K562 (cell line): ENCODE data around the gene RGL2. TPM values are rescaled to one million over a fixed set of nuclear protein-coding genes. Genes with fewer than 3 reads are reported as not detected.

Experiments used
- ELF4 ChIP-seq: fragments of 450-650 bp; formaldehyde crosslinking; IDR thresholded peaks from 2 replicates; pipeline ENCODE4 v1.4.0; 2022; ENCODE audit warnings: missing genetic modification characterization
- ELK1 ChIP-seq: sonication (generic); formaldehyde crosslinking; IDR thresholded peaks from 2 replicates; pipeline ENCODE4 v1.8.1; 2022; ENCODE audit warnings: missing genetic modification reagents
- ETV1 ChIP-seq: fragments of 450-650 bp; conservative IDR thresholded peaks from 2 replicates; pipeline ENCODE4 v1.6.1; 2016; ENCODE audit warnings: missing genetic modification characterization, control low read depth, low read depth, missing compliant biosample characterization
- FOXJ2 ChIP-seq: fragments of 200-800 bp; sonication (Bioruptor generic); IDR thresholded peaks from 2 replicates; pipeline ENCODE4 v1.6.1; 2016; ENCODE audit warnings: missing genetic modification characterization, missing compliant biosample characterization
- KDM1A ChIP-seq, 2 experiments: fragments of 450-650 bp; IDR thresholded peaks; 2 replicates each; pipeline ENCODE4 v1.6.1; 2016; ENCODE audit warnings: mild to moderate bottlenecking in 2 of 2
- MGA ChIP-seq: fragments of 450-650 bp; IDR thresholded peaks from 2 replicates; pipeline ENCODE4 v1.6.1; 2016; ENCODE audit warnings: mild to moderate bottlenecking, moderate library complexity
- MTA2 ChIP-seq: fragments of 450-650 bp; IDR thresholded peaks from 2 replicates; pipeline ENCODE4 v1.6.1; 2016; ENCODE audit warnings: low read depth
- NEUROD1 ChIP-seq: fragments of 150-350 bp; IDR thresholded peaks from 2 replicates; pipeline ENCODE4 v1.6.1; 2014; ENCODE audit warnings: borderline replicate concordance, low read length, low read depth; ENCODE audit not compliant: partially characterized antibody
- polyA plus RNA-seq, 8 experiments: library from polyadenylated mRNA; depleted of rRNA in 4 of 8; stranded (reverse) in 5 of 8; unstranded in 3 of 8; fragments of >200 nt; fragmentation: Nextera tagmentation in 2 of 8; fragmentation: Illumina TruSeq in 1 of 8; extraction: Ambion mirVana in 2 of 8; extraction: Trizol in 1 of 8; gene quantifications; 2 replicates each; pipeline versions ENCODE4 v1.2.1 to v1.2.3, GENCODE V29; 2011 to 2014; ENCODE audit warnings: inconsistent platforms in 1 of 8, missing spikeins in 1 of 8
- total RNA-seq, 7 experiments: library from RNA; depleted of rRNA in 6 of 7; stranded (reverse); fragments of >200 nt in 6 of 7; fragmentation: Illumina TruSeq in 2 of 7; extraction: Trizol in 2 of 7; gene quantifications; 2 replicates each; pipeline versions ENCODE4 v1.2.1 to v1.2.3, GENCODE V29; 2011 to 2021; ENCODE audit warnings: low replicate concordance in 1 of 7
- TF ChIP-seq, protein P1 (sequence below): fragments of 250-450 bp; sonication (Bioruptor Pico); IDR thresholded peaks from 2 replicates; pipeline ENCODE4 v1.4.0; 2020; ENCODE audit warnings: borderline replicate concordance
- TF ChIP-seq, protein P2 (sequence below): fragments of 450-650 bp; IDR thresholded peaks from 2 replicates; pipeline ENCODE4 v1.6.1; 2018; ENCODE audit warnings: mild to moderate bottlenecking, low read depth; ENCODE audit not compliant: partially characterized antibody

The RGL2 gene
- total and polyA plus RNA-seq, 9 of the 15 experiments (the other 6 are each of a cell fraction or from before 2014, with no cell fraction given): 1.8 to 57.1 (median 19.5) TPM

GRCh38 chr6:33276864-33277662, 21.7 kb downstream of the RGL2 start, which contains the start of gene B3GALT4 (continued):
- TF ChIP-seq MGA (no peak), MTA2 (no peak), ELK1 (CRISPR knock-in tag) (no peak), NEUROD1 (no peak), ETV1 (no peak; the same call in 1 of the 2 replicates), FOXJ2 (tag) (no peak), ELF4 (CRISPR knock-in tag) (peak; percentile 51), KDM1A (IDR thresholded peaks at IDR 0.05) (peak in 1 of 2 experiments; percentile 38; a peak in 1 of 4 replicates)
- TF ChIP-seq, protein P1, sequence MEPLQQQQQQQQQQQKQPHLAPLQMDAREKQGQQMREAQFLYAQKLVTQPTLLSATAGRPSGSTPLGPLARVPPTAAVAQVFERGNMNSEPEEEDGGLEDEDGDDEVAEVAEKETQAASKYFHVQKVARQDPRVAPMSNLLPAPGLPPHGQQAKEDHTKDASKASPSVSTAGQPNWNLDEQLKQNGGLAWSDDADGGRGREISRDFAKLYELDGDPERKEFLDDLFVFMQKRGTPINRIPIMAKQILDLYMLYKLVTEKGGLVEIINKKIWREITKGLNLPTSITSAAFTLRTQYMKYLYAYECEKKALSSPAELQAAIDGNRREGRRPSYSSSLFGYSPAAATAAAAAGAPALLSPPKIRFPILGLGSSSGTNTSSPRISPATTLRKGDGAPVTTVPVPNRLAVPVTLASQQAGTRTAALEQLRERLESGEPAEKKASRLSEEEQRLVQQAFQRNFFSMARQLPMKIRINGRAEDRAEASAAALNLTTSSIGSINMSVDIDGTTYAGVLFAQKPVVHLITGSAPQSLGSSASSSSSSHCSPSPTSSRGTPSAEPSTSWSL (CRISPR knock-in tag): no peak
- TF ChIP-seq, protein P2, sequence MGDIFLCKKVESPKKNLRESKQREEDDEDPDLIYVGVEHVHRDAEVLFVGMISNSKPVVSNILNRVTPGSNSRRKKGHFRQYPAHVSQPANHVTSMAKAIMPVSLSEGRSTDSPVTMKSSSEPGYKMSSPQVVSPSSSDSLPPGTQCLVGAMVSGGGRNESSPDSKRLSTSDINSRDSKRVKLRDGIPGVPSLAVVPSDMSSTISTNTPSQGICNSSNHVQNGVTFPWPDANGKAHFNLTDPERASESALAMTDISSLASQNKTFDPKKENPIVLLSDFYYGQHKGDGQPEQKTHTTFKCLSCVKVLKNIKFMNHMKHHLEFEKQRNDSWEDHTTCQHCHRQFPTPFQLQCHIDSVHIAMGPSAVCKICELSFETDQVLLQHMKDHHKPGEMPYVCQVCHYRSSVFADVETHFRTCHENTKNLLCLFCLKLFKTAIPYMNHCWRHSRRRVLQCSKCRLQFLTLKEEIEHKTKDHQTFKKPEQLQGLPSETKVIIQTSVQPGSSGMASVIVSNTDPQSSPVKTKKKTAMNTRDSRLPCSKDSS: no peak
